HCEC 1CT (cell line): ENCODE data around the gene PLCG1.

Experiments
- DNase-seq: peaks from one replicate; pipeline ENCODE4 v3.0.0-alpha.2; 2017

PLCG1 gene

GRCh38 chr20:41219824-41220223 is 82.5 kb downstream of the PLCG1 start:
- no peak for DNase-seq

- DNase-seq = no peak
Observed at GRCh38 chr20:41221614-41222218, 84.4 kb downstream of the PLCG1 start.

- DNase-seq = no peak
Observed at GRCh38 chr20:41222296-41222695, 85.0 kb downstream of the PLCG1 start.

- DNase-seq = no peak
Observed at GRCh38 chr20:41222703-41223102, 85.4 kb downstream of the PLCG1 start.

GRCh38 chr20:41223112-41223511 is 85.8 kb downstream of the PLCG1 start:
- no peak for DNase-seq

GRCh38 chr20:41224281-41224680 is 86.9 kb downstream of the PLCG1 start:
- no peak for DNase-seq

GRCh38 chr20:41225091-41225490 is 87.7 kb downstream of the PLCG1 start:
- no peak for DNase-seq

GRCh38 chr20:41226426-41226825 is 89.1 kb downstream of the PLCG1 start:
- DNase-seq = no peak
